Ovary (tissue), 3 donors: ENCODE results near the gene SEMA3E.

ENCODE experiments used
- CTCF ChIP-seq, 3 donors: fragments of 450-650 bp in 2 of 3; fragments of 200-600 bp in 1 of 3; IDR thresholded peaks; one replicate each; pipeline versions ENCODE4 v1.5.1 to v1.8.0; 2016 to 2022; ENCODE audit warnings: antibody characterized with exemption in 3 of 3, mild to moderate bottlenecking in 1 of 3
- POLR2A ChIP-seq: fragments of 450-650 bp; IDR thresholded peaks from one replicate; pipeline ENCODE4 v1.6.1; 2017; ENCODE audit warnings: antibody characterized with exemption, mild to moderate bottlenecking, moderate library complexity
- donor health status: DM: no; HTN: no; CAD: no.

GRCh38 chr7:83413831-83414230, 235.1 kb downstream of the SEMA3E start:
- TF ChIP-seq CTCF (IDR thresholded peaks at IDR 0.05) (no peak), POLR2A (no peak)
